Vagina (tissue), 2 donors: Measurements from ENCODE around the gene SP140L.

Experiments used
- CTCF ChIP-seq, 3 experiments: fragments of 450-650 bp in 2 of 3; fragments of 200-600 bp in 1 of 3; sonication (generic) in 1 of 3; IDR thresholded peaks; one replicate each; pipeline ENCODE4 v1.5.1; 2017 to 2019; ENCODE audit warnings: antibody characterized with exemption in 3 of 3, mild to moderate bottlenecking in 2 of 3, moderate library complexity in 2 of 3
- POLR2A ChIP-seq, 2 donors: fragments of 450-650 bp; IDR thresholded peaks; one replicate each; pipeline ENCODE4 v1.6.1; 2017; ENCODE audit warnings: antibody characterized with exemption in 2 of 2, mild to moderate bottlenecking in 2 of 2, moderate library complexity in 2 of 2
- POLR2AphosphoS5 ChIP-seq, 2 donors: sonication (generic); formaldehyde crosslinking; IDR thresholded peaks; one replicate each; pipeline ENCODE4 v1.9.0; 2017; ENCODE audit warnings: antibody characterized with exemption in 2 of 2, mild to moderate bottlenecking in 2 of 2, low read depth in 1 of 2; ENCODE audit not compliant: insufficient read depth in 1 of 2

- TF ChIP-seq POLR2AphosphoS5 (IDR thresholded peaks at IDR 0.05; ENCODE audit: insufficient read depth in 1 of 2, low read depth in 1 of 2) (no peak), CTCF (IDR thresholded peaks at IDR 0.05) (no peak), POLR2A (IDR thresholded peaks at IDR 0.05) (no peak)
These were observed 31.8 kb upstream of the SP140L start for GRCh38 chr2:230295192-230295591.
